ENCODE data around the gene GLI2.

GLI2 gene

GRCh38 chr2:120737340-120738101 is 1.9 kb downstream of the GLI2 start:
- no peak for DNase-seq (ENCODE audit: low read depth, low spot score)

- DNase-seq (ENCODE audit: low read depth, low spot score), result no peak
These were observed 2.4 kb downstream of the GLI2 start for GRCh38 chr2:120738117-120738516.

- no peak for DNase-seq (ENCODE audit: low read depth, low spot score)
These were observed 3.2 kb downstream of the GLI2 start for GRCh38 chr2:120738786-120739437.

DNA sequence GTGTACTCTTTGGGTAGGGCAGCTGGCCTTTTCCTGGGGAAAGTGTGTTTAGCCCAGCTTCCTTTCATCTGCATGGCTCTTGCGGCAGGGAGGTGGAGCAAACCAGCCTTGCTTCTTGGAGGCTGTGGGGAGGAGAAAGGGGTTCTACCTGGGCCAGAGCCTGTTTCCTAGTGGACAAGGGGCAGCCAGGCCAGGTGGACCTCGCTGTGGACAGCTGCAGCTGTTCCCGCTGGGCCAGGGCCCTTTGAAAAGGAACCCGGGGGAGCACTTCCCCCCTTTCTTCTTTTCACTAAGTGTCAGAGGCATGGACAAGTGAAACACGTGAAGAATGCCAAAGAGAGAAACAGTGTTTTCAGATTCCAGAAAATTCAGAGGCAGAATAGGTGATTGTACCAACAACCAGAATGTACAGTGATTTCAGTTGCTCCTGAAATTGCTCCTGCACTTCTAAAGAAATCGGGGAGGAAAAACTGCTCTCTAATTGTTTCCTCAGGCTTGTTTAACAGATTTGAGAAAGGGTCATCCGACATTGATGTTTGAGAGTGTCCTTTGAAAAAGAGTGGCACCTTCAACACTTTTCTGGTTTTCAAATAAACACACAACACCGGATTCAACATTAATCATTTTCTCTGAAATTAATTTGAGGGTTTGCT is 3.9 kb downstream of the GLI2 start:
- no peak for DNase-seq (ENCODE audit: low read depth, low spot score)

- no peak for DNase-seq (ENCODE audit: low read depth, low spot score)
These were observed 4.7 kb downstream of the GLI2 start for GRCh38 chr2:120740375-120740764.

GRCh38 chr2:120740765-120741524 is 5.3 kb downstream of the GLI2 start:
- DNase-seq (ENCODE audit: low read depth, low spot score), result no peak

GRCh38 chr2:120741571-120742561 is 6.2 kb downstream of the GLI2 start:
- no peak for DNase-seq (ENCODE audit: low read depth, low spot score)

GRCh38 chr2:120743657-120744056 is 8.0 kb downstream of the GLI2 start:
- no peak for DNase-seq (ENCODE audit: low read depth, low spot score)

GRCh38 chr2:120744817-120745216 is 9.1 kb downstream of the GLI2 start:
- DNase-seq (ENCODE audit: low read depth, low spot score), result no peak

DNA sequence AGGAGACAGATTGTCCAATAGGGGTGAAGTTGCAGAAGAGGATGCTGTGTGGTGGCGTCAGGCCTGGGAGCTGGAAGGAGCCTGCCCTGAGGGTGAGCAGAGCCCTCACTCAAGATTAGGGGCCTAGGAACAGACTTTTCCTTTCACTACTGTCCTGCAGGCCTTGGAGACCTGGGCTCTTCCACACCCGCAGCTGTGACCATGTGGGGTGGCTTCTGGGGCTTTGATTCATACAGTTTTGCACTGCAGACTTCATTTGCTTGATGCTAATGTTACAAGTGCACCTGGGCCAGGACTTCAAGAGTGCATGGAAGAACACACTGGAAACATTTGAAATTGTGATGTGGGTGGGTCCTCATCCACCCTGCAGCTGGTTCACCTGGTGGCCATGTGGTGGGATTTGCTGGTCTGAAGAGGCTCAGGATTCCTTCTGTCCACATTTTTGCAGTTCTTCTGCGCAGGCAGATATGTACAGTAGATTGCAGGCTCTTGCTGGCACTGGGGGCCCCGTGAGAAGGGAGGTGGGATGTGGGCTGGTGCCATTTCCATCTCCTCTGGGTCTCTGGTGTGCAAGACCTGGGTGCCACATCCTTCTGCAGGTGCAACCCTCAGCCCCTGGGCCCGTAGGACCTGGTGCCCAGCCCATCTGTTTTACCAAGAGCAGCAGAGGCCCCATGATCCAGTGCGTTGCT is 9.9 kb downstream of the GLI2 start:
- DNase-seq (ENCODE audit: low read depth, low spot score), result no peak

DNA sequence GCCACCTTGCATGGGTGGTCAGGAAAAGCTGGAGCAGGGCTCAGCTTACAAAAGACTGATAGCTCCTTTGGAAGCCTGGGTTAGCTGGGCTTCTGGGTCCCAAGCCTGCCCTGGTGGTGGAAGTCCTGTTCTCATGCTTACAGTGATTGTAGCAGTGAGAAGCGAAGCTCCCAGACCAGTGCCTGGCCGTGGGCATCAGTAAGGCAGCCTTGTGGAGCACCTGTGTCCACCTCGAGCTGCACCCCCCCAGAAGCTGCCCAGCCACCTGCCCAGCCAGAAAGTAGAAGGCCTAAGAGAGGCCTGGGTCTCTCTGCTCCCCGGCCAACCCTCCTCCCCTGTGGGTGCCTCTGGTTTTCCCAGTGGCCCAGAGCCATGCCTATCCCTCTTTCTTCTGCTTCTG is 10.5 kb downstream of the GLI2 start:
- no peak for DNase-seq (ENCODE audit: low read depth, low spot score)

- no peak for DNase-seq (ENCODE audit: low read depth, low spot score)
These were observed 11.6 kb downstream of the GLI2 start for GRCh38 chr2:120747281-120747680.

- no peak for DNase-seq (ENCODE audit: low read depth, low spot score)
These were observed 12.0 kb downstream of the GLI2 start for GRCh38 chr2:120747706-120748105.

DNA sequence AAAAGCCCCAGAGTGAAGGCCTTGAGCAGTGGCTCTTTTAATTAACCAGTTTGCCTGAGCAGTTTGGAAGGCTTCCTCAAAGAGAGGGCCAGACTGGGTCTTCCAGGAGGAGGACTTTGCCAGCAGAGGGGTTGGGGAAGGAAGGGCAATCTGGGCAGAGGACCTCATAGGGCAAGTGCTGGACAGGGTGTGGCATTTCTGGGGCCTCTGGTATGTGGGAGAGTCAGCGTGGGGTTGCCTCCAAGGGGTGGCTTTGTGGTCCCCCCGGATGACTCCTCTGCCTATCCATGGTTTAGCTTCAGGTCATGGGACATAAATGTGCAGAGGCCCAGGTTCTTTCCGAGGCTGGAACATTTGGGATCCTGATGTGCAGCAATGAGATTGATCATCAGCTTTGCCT is 12.6 kb downstream of the GLI2 start:
- no peak for DNase-seq (ENCODE audit: low read depth, low spot score)

DNA sequence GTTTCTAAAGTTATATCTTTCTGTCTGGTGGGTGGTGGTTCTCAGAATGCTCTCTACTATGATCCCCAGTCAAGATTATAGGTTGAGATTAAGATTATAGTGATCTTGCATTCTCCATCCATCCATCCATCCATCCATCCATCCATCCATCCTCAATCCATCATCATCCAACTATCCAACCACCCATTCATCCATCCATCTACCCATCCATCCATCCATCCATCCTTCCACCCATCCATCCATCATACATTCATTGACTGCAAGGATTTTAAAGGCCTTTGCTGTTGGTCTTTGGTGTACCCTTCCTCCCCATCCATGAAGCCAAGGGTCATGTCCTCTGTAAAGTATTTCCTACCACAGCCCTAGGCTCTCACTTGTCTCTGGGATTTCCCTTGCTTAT is 13.1 kb downstream of the GLI2 start:
- no peak for DNase-seq (ENCODE audit: low read depth, low spot score)

GRCh38 chr2:120749506-120750431 is 14.1 kb downstream of the GLI2 start:
- no peak for DNase-seq (ENCODE audit: low read depth, low spot score)

DNA sequence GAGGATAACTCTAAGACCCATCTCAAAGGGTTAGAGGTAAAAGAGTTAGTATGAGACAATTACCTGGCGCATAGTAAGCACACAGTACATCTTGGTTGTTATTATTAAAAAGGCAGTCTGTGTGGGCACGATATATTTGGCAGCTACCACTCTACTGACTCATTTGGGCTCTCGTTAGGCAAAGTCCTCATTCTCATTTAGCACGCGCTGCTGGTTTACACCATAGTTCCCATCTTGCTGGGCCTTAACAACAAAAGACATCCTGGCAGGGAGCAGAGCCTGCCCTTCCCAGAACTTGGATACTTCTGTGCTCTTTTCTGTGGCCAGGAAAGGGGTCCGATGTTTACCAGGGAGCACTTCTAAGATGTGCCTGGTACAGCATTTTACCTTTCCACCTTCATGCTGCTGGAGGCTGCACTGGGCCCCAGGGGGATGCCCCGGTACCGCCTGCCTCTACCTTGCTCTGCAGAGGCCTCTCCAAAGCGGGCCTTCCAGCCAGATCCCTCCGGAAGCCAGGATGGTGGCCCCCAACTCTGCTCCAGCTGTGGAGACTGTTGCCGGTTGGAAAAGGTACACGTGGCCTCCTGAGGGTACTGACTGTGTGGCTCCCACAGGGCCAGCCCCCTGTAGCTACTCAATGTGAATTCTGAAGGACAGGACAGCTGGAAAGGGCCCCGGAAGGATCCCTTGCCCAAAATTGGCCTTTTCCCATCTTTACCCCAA is 15.0 kb downstream of the GLI2 start:
- DNase-seq (ENCODE audit: low read depth, low spot score), result no peak

DNA sequence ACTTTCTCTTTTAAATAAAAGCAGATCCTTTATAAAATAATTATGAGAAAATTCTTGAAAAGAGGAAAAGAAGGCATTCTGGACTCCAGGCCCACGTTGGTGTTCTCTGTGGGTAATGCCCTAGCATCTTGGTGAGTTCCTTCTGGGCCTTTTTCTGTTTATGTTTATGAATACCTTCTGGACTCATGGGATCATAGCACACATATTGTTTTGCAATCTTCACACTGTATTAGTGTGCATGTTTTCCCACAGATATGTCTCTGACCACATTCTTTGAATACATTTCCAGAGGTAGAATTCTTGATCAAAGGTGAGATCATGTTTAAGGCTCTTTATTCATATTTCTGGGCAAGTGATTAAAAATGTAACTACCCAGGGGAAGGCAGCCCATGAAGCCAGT is 15.9 kb downstream of the GLI2 start:
- no peak for DNase-seq (ENCODE audit: low read depth, low spot score)
